Putamen (tissue), 1 donor: ENCODE results near the gene FAM174C.

Experiments used
- DNase-seq: peaks from one replicate; pipeline ENCODE4 v3.0.0-alpha.2; 2016; ENCODE audit warnings: low spot score

The FAM174C gene

DNA sequence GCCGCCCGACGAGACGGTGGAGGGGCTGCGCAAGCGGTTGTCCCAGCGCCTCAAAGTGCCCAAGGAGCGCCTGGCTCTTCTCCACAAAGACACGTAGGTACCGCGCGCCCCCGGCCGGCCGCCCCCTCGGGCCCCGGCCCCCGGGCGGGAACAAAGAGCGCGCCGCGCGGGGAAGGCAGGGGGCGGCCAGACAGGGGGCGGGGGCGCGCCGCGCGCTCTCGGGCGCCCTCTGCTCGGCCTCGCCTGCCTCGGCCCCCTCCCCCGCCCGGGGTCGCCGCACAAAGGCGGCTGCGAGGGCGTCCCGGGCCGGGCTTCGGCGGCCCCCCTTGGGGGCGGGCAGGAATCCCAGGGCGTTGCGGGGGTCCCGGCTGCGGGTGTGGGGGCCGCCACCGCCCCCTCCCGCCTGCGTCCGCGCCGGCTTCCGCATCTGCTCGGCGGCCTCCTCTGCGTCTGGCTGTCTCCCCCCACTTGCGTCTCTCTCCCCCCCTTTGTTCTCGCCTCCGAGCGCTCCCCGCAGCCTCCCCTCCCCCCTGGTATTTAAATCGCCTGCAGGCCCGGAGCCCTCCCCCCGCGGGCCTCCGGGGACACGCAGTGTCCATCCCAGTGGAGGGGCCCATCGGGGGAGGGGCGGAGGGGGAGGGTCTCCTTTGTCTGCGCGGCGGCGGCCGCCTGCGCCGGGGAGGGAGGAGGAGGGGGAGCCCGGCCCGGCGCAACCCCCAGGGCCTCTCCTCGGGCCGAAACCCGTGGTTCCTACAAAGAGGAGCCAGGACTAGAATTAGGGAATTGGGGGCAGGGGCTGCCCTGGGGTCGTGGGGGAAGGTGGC is 24.7 kb upstream of the FAM174C start:
- DNase-seq, result peak; percentile 84

- no peak for DNase-seq
Observed at GRCh38 chr19:1251330-1252220, 23.8 kb upstream of the FAM174C start.

GRCh38 chr19:1252221-1252820 is 23.0 kb upstream of the FAM174C start:
- DNase-seq, result peak; percentile 91

DNA sequence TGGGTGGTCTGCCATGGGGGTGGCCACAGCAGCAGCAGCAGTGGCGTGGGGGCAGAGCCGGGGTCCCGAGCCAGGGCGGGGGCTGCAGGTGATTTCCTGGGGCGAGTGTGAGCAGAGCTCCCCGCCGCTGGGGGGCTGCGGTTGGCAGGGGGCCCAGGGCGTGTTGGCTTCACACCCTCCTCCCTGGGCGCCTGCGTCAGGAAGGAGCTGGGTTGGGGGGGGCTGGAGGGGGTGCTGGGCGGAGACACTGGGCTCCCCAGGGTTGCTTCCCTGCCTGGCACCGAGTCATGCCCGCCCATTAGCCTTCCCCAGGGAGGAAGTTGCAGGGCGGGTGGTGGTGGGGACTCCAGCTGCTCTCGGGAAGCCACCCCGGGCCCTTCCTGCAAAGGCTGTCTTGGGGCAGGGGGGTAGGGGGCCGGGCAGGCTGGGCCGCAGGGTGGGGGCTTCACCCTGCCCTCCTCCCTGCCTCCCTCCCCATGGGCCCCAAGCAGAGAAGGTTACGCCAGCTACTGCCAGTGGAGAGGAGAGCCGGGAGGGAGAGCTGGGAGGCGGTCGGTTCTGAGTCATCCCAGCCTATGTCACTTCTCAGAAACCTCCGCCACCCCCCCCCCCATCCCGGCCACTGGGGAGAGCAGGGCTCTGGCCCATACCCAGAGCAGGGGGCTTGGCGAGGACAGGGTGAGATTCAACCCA is 22.4 kb upstream of the FAM174C start:
- DNase-seq, result peak; percentile 95

DNA sequence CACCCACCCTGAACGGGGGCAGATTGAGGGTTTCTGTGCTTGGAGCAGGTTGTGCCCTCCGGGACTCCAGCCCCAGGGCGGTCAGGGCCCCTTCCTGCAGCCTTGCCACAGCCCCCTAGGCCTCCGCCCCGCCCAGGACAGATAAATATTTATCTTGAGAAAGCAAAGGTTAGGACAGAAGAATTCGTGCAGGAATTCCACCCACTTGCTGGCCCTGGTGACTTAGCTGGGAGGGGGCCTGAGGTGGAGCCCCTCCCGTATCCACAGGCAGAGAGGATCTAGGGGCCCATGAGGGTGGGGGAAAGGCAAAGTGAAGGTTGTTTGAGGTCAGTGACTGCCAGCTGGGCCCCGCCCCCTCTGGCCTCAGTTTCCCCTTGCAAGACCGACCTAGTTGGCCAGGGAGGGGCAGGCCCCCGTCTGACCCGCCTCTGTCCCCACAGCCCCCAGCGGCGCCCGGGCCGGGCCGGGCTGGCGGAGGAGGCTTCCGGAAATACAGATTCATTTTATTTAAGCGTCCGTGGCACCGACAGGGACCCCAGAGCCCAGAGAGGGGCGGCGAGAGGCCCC is 21.7 kb upstream of the FAM174C start:
- DNase-seq, result no peak

GRCh38 chr19:1254081-1254527 is 21.2 kb upstream of the FAM174C start:
- DNase-seq, result no peak

DNA sequence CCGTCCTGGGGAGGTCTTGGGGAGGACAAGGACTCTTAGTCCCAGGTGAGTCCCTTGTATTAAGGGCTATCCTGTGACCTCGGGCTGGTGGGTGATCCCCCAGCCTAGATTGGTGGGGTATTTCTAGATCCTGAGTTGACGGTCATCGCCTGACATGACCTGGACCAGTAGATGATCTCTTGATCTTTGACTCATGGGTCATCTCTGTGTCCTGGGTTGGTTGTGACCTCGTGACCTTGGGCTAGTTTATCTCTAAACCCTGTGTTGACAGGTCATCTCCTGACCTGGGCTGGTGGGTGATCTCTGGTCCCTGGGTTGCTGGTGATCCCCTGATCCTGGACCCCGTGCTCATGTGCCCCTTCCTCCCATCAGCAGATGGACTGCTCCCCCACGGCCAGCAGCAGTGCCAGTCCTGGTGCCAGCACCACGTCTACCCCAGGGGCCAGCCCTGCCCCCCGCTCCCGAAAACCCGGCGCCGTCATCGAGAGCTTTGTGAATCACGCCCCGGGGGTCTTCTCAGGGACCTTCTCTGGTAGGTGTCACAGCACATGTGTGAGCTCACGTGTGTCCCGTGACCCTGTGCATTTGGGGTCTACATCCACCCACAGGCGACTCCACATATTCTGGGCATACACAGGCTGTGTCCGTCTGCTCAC is 20.7 kb upstream of the FAM174C start:
- no peak for DNase-seq

GRCh38 chr19:1255186-1256161 is 19.9 kb upstream of the FAM174C start:
- peak; percentile 94 for DNase-seq

DNA sequence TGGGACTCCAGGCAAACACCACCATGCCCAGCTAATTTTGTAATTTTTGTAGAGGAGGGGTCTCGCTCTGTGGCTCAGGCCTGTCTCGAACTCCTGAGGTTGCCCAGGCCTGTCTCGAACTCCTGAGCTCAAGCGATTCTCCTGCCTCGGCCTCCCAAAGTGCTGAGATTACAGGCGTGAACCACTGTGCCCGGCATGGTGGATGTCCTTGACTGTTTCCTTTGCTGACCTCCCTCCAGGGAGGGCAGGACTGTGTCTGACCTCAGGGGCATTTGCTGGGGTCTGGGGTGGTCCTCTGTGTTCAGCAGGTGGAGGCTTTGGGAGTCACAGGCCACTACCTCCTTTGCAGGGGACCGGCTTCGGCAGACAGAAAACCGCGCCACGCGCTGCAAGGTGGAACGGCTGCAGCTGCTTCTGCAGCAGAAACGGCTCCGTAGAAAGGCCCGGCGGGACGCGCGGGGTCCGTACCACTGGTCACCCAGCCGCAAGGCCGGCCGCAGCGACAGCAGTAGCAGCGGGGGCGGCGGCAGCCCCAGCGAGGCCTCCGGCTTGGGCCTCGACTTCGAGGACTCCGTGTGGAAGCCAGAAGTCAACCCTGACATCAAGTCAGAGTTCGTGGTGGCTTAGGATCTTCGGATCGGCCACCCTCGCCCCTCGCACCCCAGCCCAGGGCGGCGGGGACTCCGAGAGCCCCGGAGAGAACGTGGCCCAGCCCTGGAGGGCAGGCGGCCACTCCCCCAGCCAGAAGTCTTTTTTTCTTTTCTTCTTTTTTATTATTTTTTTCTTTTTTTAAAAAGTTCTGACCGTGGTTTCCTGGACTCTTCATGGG is 18.5 kb upstream of the FAM174C start:
- DNase-seq, result no peak

- DNase-seq, result no peak
Observed at GRCh38 chr19:1257475-1258162, 17.7 kb upstream of the FAM174C start.

- no peak for DNase-seq
Observed at GRCh38 chr19:1258163-1258492, 17.2 kb upstream of the FAM174C start.

DNA sequence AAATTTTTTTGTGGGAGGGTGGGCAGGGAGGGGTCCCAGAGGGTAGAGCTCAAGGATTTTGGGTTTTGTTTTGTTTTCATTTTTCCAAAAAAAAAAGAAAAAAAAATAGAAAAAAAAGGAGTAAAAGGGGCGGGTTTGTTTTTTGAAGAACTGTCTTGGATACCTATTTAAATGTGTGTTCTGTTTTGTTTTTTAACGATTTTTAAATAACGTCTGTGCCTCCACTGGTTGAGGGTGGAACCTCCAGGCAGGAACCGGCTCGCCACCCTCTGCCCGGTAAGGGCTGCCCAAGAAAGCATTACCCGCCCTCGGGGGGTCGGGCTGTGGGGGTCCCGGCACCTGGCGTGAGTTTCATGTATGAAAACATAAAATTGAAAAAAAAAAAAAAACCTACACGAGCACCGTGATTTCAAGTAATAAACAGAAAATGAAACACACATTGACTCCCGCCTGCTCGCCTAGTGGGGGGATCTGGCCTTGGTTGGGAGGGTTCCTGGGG is 16.6 kb upstream of the FAM174C start:
- no peak for DNase-seq

GRCh38 chr19:1259206-1259875 is 16.0 kb upstream of the FAM174C start:
- DNase-seq, result no peak

DNA sequence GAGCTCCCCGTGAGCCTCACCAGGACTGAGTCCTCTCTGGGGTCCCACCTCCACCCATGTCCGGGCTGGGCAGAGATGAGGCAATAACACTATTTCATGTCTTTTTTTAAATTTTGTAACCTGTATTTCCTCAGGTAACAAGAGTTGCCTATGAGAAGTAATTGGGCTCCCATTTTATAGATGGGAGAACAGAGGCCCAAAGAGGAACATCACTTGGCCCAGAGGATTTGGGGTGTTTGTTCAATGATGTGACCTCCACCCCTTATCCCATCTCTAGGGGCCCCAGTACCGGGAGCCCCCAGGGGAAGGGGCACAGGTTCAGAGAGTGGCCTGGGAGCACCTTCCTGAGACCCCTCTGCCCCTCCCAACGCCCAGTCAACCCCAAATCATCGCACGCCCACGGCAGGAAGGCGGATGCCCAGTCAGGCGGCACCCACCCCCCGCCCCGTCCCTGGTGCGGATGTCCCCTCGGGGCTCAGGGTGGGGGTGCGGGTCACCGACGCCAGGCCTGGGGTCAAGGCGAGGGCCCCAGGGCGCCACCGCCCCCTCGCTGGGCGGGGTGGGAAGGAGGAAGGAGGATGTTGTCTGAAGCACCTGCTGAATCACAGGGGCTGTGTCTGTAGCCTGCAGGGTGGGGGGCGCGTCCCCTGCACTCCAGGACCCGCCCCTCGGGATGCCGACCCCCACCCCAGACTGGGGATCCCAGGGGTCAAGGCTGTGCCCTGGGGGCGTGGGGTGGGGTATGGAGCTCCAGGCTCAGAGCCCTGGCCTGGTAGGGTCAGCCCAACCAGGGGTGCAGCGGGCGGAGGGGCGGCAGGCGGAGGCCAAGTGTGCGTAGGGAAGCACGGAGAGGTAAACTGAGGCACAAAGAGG is 15.2 kb upstream of the FAM174C start:
- no peak for DNase-seq

DNA sequence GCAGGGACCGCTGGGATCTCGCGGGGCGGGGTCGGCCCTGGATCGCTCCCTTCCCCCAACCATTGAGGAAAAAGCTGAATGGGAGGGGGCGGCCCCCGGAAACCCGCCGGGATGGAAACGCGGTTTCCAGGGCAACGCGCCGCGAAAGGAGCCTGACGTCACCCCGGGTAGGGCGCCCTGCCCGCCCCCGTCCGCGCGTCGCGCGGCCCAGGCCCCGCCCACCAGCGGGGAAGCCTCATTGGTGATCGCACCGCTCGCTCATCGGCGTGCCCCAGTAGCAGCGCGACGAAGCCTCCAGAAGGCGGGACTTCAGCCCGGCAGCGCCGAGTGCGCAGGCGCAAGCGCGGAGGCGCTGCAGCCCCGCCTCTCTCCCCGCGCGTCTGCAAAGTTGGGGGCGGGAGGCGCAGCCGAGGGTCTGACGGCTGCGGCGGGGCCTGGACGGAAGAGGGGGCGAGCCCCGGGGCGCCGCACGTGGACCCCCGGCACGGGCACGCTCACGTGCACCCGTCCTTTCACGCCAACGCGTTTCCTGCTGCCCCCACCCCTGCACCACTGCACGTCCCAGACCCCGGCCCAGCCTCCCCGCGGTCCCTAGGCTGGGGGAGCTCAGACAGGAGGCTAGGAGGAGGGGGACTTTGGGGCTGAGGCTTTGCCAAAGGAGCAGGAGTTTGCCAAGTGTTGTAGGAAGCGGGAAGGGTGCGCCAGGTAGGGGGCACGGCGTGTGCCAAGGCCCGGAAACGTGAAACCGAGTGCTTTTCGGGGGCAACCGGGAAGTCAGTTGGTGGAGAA is 14.4 kb upstream of the FAM174C start:
- DNase-seq, result peak; percentile 95

GRCh38 chr19:1261538-1261797 is 13.9 kb upstream of the FAM174C start:
- no peak for DNase-seq
